AG04449 (cell line): ENCODE measurements around the gene SLC8A3.

Source experiments
- CTCF ChIA-PET: fragments of 350-600 bp; formaldehyde crosslinking; extraction: SDS; loops from one replicate; lab custom pipeline; 2021; ENCODE audit warnings: antibody characterized with exemption; lab: Yijun Ruan, JAX
- POLR2A ChIA-PET: fragments of 400-600, 350-600 bp; formaldehyde crosslinking; extraction: SDS; loops from one replicate; lab custom pipeline; 2020; ENCODE audit warnings: antibody characterized with exemption, inconsistent platforms; lab: Yijun Ruan, JAX
- DNase-seq: peaks from one replicate; pipeline ENCODE4 v3.0.0-alpha.2; 2010; ENCODE audit warnings: low read depth, low spot score
- H3K4me3 ChIP-seq: 2 replicates; pipeline ENCODE4 v1.5.1; 2011; ENCODE audit warnings: low read depth, mild to moderate bottlenecking, control low read depth, low read length
- TF ChIP-seq, protein P1 (sequence below): IDR thresholded peaks from one replicate; pipeline ENCODE4 v1.5.1; 2011; ENCODE audit warnings: mild to moderate bottlenecking, moderate library complexity, low read length, control low read depth, inconsistent platforms; ENCODE audit not compliant: insufficient read depth; ENCODE audit errors: missing control alignments

SLC8A3 gene

DNA sequence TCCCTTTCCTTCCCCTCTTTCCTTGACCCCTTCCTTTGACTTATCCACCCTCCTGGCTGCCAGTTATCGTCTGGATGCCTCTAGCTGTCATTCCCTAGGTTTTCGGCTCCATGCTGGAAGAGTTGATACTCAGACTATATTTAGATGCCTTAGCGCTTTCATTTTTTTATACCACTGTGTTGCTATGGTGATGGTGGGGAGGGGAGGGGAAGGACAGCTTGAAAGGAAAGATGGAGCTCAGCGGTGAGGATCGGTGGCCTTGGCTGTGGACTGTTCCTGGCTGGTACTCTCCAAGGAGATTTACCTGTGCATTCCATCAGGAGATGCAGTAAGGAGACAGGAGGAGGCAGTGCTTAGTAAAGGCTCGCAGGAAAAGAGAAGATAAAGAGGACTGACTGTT is 108.7 kb downstream of the SLC8A3 start:
- ChIA-PET POLR2A (no interaction called here), CTCF (no interaction called here)
- TF ChIP-seq, protein P1, sequence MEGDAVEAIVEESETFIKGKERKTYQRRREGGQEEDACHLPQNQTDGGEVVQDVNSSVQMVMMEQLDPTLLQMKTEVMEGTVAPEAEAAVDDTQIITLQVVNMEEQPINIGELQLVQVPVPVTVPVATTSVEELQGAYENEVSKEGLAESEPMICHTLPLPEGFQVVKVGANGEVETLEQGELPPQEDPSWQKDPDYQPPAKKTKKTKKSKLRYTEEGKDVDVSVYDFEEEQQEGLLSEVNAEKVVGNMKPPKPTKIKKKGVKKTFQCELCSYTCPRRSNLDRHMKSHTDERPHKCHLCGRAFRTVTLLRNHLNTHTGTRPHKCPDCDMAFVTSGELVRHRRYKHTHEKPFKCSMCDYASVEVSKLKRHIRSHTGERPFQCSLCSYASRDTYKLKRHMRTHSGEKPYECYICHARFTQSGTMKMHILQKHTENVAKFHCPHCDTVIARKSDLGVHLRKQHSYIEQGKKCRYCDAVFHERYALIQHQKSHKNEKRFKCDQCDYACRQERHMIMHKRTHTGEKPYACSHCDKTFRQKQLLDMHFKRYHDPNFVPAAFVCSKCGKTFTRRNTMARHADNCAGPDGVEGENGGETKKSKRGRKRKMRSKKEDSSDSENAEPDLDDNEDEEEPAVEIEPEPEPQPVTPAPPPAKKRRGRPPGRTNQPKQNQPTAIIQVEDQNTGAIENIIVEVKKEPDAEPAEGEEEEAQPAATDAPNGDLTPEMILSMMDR = no peak
- DNase-seq = no peak
- no peak overlapping the region for H3K4me3 ChIP-seq

DNA sequence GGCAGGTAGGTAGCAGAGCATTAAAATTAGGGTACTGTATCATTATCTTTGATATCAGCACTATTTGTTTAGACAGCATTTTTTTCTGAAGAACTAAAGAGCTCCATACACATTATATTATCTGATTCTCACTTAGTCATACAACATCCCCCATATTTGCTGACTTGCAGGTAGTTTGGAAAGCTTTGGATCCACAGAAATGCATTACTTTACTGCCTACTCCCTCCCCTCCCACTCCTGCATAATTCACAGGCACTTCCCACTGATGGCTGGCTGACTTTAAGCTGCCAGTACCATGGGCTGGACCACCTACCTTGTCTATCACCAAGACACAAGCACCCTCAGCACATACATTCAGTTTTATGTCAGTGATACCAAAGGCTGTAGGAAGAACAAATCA is 110.4 kb downstream of the SLC8A3 start:
- ChIA-PET CTCF (interaction anchor here (1.4 kb wide), 1 partner anchor 9 kb away, joined by 7 read pairs; no protein-coding TSS in a partner anchor), POLR2A (no interaction called here)
- no peak for DNase-seq
- no peak overlapping the region for H3K4me3 ChIP-seq
- TF ChIP-seq, protein P1 = no peak

DNA sequence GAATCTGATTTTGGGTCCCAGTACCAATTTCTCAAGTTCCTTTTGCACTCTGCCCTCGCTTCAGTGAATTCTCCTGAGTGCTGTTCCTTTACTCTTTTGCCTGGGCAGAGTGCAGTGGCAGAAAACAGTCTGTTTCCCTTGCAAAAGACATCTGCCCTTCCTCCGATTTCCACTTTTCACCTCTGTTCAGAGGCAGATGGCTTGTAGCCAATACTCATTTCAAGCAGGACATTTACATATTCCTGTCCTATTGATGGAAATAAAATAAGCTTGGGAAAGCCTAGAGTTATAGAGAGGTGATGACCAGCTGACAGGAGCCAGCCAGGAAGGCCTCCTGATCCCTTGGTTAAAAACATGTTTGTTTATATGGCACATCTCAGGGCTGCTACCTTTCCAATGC is 111.0 kb downstream of the SLC8A3 start:
- TF ChIP-seq, protein P1 = no peak
- no peak overlapping the region for H3K4me3 ChIP-seq
- no peak for DNase-seq
- POLR2A ChIA-PET = no interaction called here
- CTCF ChIA-PET = interaction anchor here (1.4 kb wide), 1 partner anchor 10 kb away, joined by 7 read pairs; no protein-coding TSS in a partner anchor

DNA sequence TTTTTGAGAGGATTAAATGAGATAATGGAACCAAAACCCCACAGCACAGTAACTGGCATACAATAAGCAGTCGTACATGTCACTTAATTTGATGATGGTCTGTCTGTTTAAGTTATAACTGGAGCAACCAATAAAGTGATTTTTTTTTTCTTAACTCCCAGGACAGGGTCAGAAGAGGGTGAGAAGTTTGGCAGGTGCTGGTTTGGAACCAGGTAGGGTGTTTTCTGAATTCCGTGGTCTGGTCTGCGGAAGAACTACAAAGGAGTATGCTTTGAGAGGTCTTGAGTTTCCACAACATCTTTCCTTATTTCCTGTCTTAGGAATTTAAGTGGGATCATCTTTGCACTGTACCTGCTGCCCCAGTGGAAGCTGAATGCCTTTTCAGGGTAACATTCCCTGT is 111.7 kb downstream of the SLC8A3 start:
- POLR2A ChIA-PET = no interaction called here
- TF ChIP-seq, protein P1 = no peak
- no peak overlapping the region for H3K4me3 ChIP-seq
- CTCF ChIA-PET = interaction anchor here (1.5 kb wide), 1 partner anchor 259 kb away, joined by 6 read pairs; no protein-coding TSS in a partner anchor
- DNase-seq = no peak

DNA sequence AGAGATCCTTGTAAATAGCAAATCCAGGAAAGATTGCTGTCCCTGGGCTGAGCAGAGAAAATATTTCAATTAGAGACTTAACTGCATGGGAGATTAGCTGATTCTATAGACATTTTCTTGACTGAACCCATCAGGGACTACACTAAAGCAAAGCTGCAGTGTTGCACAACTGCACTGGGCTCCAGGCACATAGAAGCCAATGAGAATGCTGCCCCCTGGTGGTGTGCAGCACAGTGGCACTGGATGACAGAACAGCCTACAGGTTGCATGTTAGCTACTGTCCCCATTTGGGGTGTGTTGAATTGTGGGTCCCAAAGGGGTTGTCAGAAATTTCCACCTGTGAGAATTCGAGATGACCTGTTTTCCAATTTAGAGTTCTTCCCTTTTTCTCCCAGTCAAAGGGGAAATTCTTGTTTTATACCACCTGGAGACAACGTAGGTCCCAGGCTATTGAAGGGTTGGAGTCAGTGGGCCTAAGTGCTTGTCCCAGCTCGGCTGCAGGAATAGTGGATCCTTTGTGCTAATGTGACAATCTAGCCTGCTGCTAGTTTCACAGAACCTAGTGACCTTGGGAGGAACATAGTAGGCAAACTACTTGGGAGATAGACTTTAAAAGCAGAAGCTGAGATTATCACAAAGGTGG is 114.7 kb downstream of the SLC8A3 start:
- DNase-seq = no peak
- TF ChIP-seq, protein P1 = peak; percentile 73
- H3K4me3 ChIP-seq = no peak overlapping the region
- ChIA-PET POLR2A (no interaction called here), CTCF (interaction anchor here (0.6 to 2.0 kb wide), 6 partner anchors 8 to 256 kb away, joined by 3 to 23 read pairs (median 3); no protein-coding TSS in a partner anchor)

DNA sequence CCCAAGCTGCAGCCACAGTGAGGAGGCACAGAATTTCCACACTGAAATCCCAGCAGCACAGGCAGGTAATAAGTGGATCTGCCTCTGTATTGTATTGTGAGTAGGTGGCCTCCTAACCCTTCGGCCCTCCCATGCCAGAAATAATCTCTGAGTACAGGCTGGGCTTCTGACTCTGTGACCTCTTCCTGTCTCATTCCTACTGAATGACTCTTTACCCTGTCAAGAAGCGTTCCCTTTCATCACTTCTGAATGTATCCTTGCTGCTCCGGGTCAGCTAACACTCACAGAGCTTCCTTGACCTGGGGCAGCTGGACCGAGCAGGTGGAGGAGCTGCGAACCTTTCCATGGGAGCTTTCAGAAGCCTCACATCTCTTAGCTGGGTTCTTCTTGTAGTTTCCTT is 119.6 kb downstream of the SLC8A3 start:
- no peak for DNase-seq
- TF ChIP-seq, protein P1 = no peak
- ChIA-PET CTCF (no interaction called here), POLR2A (no interaction called here)
- H3K4me3 ChIP-seq = no peak overlapping the region
